B cell (primary cell): Measurements from ENCODE around the gene KCNQ1OT1. TPM values are rescaled to one million over a fixed set of nuclear protein-coding genes. Genes with fewer than 3 reads are reported as not detected.

Experiments used
- ATAC-seq: fragments of 200-7000 bp; cut with Tn5 transposase; one replicate; pipeline ENCODE4 v1.10.0; 2021; ENCODE audit warnings: low read depth, mild to moderate bottlenecking, moderate number of reproducible peaks, moderate library complexity
- CTCF ChIA-PET: fragments of 350-600 bp; sonication (Branson Sonifier 250); formaldehyde crosslinking; loops from one replicate; lab custom pipeline; 2021; ENCODE audit warnings: antibody characterized with exemption, inconsistent platforms; lab: Charles Lee
- POLR2A ChIA-PET: fragments of 350-600 bp; sonication (Branson Sonifier 250); formaldehyde crosslinking; loops from one replicate; lab custom pipeline; 2021; ENCODE audit warnings: antibody characterized with exemption; lab: Charles Lee
- DNase-seq: peaks from one replicate; pipeline ENCODE4 v3.0.0; 2013
- H2AFZ ChIP-seq: 2 replicates; pipeline ENCODE4 v1.6.1; 2012; ENCODE audit warnings: mild to moderate bottlenecking, low read depth, low read length; ENCODE audit not compliant: insufficient read depth, poor library complexity, severe bottlenecking
- H3K27ac ChIP-seq, 2 donors: 1 replicate in 1 of 2; 2 replicates in 1 of 2; pipeline ENCODE4 v1.5.1; 2012 to 2013; ENCODE audit warnings: low read length in 2 of 2, mild to moderate bottlenecking in 2 of 2, moderate library complexity in 1 of 2
- H3K27me3 ChIP-seq, 4 experiments: fragments of 200-600 bp in 1 of 4; sonication (generic) in 1 of 4; replicated peaks in 1 of 4; 1 replicate in 2 of 4; 2 replicates in 2 of 4; pipeline versions ENCODE4 v1.6.1 to v1.7.0; 2013 to 2016; ENCODE audit warnings: low read length in 3 of 4, mild to moderate bottlenecking in 2 of 4, mixed read lengths in 1 of 4, moderate library complexity in 1 of 4; ENCODE audit not compliant: insufficient read depth in 4 of 4, control insufficient read depth in 3 of 4; ENCODE audit errors: control extremely low read depth in 1 of 4
- H3K36me3 ChIP-seq, 2 experiments: replicated peaks in 1 of 2; 1 replicate in 1 of 2; 2 replicates in 1 of 2; pipeline versions ENCODE4 v1.6.1 to v1.7.1; 2013; ENCODE audit warnings: low read length in 1 of 2; ENCODE audit not compliant: insufficient read depth in 2 of 2, control insufficient read depth in 1 of 2; ENCODE audit errors: control extremely low read depth in 1 of 2, extremely low read depth in 1 of 2
- H3K4me1 ChIP-seq, 2 donors: fragments of 200-600 bp in 1 of 2; sonication (generic) in 1 of 2; 1 replicate in 1 of 2; 2 replicates in 1 of 2; pipeline versions ENCODE4 v1.5.1 to v1.6.1; 2013 to 2017; ENCODE audit warnings: low read length in 2 of 2; ENCODE audit not compliant: control insufficient read depth in 2 of 2, insufficient read depth in 2 of 2
- H3K4me2 ChIP-seq: replicated peaks from 2 replicates; pipeline ENCODE3; 2012; ENCODE audit warnings: mild to moderate bottlenecking, low read depth, low read length; ENCODE audit not compliant: poor library complexity, severe bottlenecking
- H3K4me3 ChIP-seq, 5 experiments: fragments of 200-600 bp in 1 of 5; sonication (generic) in 1 of 5; 1 replicate in 3 of 5; 2 replicates in 2 of 5; pipeline versions ENCODE4 v1.5.1 to v1.7.0; 2011 to 2016; ENCODE audit warnings: low read length in 4 of 5, mild to moderate bottlenecking in 4 of 5, low read depth in 2 of 5, control low read depth in 1 of 5, moderate library complexity in 1 of 5; ENCODE audit not compliant: insufficient read depth in 1 of 5; ENCODE audit errors: control extremely low read depth in 1 of 5, extremely low read depth in 1 of 5
- H3K79me2 ChIP-seq: fragments of 200-600 bp; sonication (generic); one replicate; pipeline ENCODE4 v1.6.0; 2016; ENCODE audit warnings: low read length; ENCODE audit not compliant: control insufficient read depth, insufficient read depth
- H3K9ac ChIP-seq: fragments of 200-600 bp; sonication (generic); 2 replicates; pipeline ENCODE4 v1.6.1; 2017; ENCODE audit warnings: mild to moderate bottlenecking, low read length, moderate library complexity
- H3K9me3 ChIP-seq, 3 donors: one replicate each; pipeline versions ENCODE4 v1.6.1 to v1.7.1; 2013; ENCODE audit warnings: low read length in 2 of 3; ENCODE audit not compliant: control insufficient read depth in 2 of 3, insufficient read depth in 1 of 3; ENCODE audit errors: control extremely low read depth in 1 of 3
- H4K20me1 ChIP-seq: 2 replicates; pipeline ENCODE4 v1.6.0; 2012; ENCODE audit warnings: mild to moderate bottlenecking, low read length; ENCODE audit not compliant: insufficient read depth, control insufficient read depth, poor library complexity, severe bottlenecking
- H3K27ac Mint-ChIP-seq: one replicate; pipeline ENCODE4 v1.8.0; 2021; ENCODE audit warnings: mixed read lengths
- H3K27me3 Mint-ChIP-seq: one replicate; pipeline ENCODE4 v1.8.0; 2021; ENCODE audit warnings: mixed read lengths
- H3K4me1 Mint-ChIP-seq: one replicate; pipeline ENCODE4 v1.8.0; 2021; ENCODE audit warnings: mixed read lengths
- H3K4me3 Mint-ChIP-seq: one replicate; pipeline ENCODE4 v1.8.0; 2021; ENCODE audit warnings: mixed read lengths
- H3K9me3 Mint-ChIP-seq: one replicate; pipeline ENCODE4 v1.8.0; 2022; ENCODE audit warnings: mixed read lengths; ENCODE audit not compliant: insufficient read depth
- CTCF ChIP-seq: fragments of 200-600 bp; IDR thresholded peaks from one replicate; pipeline ENCODE4 v1.8.0; 2022; ENCODE audit warnings: antibody characterized with exemption, mild to moderate bottlenecking
- EZH2 ChIP-seq: IDR thresholded peaks from 2 replicates; pipeline ENCODE4 v1.6.1; 2012; ENCODE audit warnings: borderline replicate concordance, low read depth, mild to moderate bottlenecking, moderate library complexity, low read length; ENCODE audit not compliant: insufficient read depth, poor library complexity, severe bottlenecking
- WGBS: methylation state at CpG from one replicate; pipeline ENCODE4 v1.1.5; 2013; ENCODE audit warnings: missing lambda C conversion rate; ENCODE audit not compliant: insufficient coverage; 5-methylcytosine and 5-hydroxymethylcytosine counted together
- intact Hi-C: fragments of 100-400 bp; cut with micrococcal nuclease; formaldehyde crosslinking; loops from one replicate; pipeline ENCODE4 v1.10.0; 2022
- polyA plus RNA-seq: library from polyadenylated mRNA; depleted of rRNA; stranded (reverse); fragments of >200 nt; gene quantifications from 2 replicates; pipeline ENCODE4 v1.2.3, GENCODE V29; 2012
- total RNA-seq, 2 donors: library from RNA; stranded (reverse); fragments of 120-200 nt in 1 of 2; gene quantifications; 1 replicate in 1 of 2; 2 replicates in 1 of 2; pipeline versions ENCODE4 v1.2.3 to v1.2.4, GENCODE V29; 2013 to 2022

KCNQ1OT1 gene
- total and polyA plus RNA-seq, 2 donors (not counting 1 experiment from before 2014, with no cell fraction given) = 0.03 to 0.89 TPM

- no peak overlapping the region for H3K27ac Mint-ChIP-seq
- intact Hi-C loops = no loop called here
- 96% methylated on average over 10 of the region's 11 CpGs for WGBS
- no peak overlapping the region for H3K4me3 ChIP-seq
- no peak overlapping the region for H3K27ac ChIP-seq
- DNase-seq (no peak), ATAC-seq (no peak)
- no peaks in the 10 kb centered on the region for H3K9me3 Mint-ChIP-seq
- ChIA-PET POLR2A (no interaction called here), CTCF (no interaction called here)
- H3K4me1 Mint-ChIP-seq = peaks cover 11% of the 10 kb centered on the region
- peaks cover 0 to 2% (median 0%) of the 10 kb centered on the region in 4 experiments for H3K27me3 ChIP-seq
- no peak overlapping the region for H3K4me2 ChIP-seq
- no peaks in the 10 kb centered on the region for H3K79me2 ChIP-seq
- H3K9me3 ChIP-seq = peaks cover 2 to 36% (median 6%) of the 10 kb centered on the region in 3 donors
- peaks cover 0 to under 1% of the 10 kb centered on the region in 2 experiments for H3K36me3 ChIP-seq
- no peak overlapping the region for H3K4me3 Mint-ChIP-seq
- no peak for TF ChIP-seq EZH2
- no peak for TF ChIP-seq CTCF
- H3K27me3 Mint-ChIP-seq = no peaks in the 10 kb centered on the region
- no peak overlapping the region for H3K9ac ChIP-seq
- no peak overlapping the region for H2AFZ ChIP-seq
- H3K4me1 ChIP-seq = peaks cover 9 to 13% of the 10 kb centered on the region in 2 donors
- H4K20me1 ChIP-seq = peaks cover 14% of the 10 kb centered on the region
Measured at GRCh38 chr11:2708151-2708581, 8.4 kb upstream of the KCNQ1OT1 start.

GRCh38 chr11:2707736-2708135 lies 7.9 kb upstream of the KCNQ1OT1 start:
- 90% methylated on average over 5 of the region's 7 CpGs for WGBS
- Mint-ChIP-seq H3K4me3 (no peak overlapping the region), H3K27me3 (no peaks in the 10 kb centered on the region), H3K9me3 (no peaks in the 10 kb centered on the region), H3K4me1 (peaks cover 15% of the 10 kb centered on the region), H3K27ac (no peak overlapping the region)
- Histone ChIP-seq H3K9ac (no peak overlapping the region), H3K36me3 (no peaks in the 10 kb centered on the region), H3K4me1 (peaks cover 12 to 17% of the 10 kb centered on the region in 2 donors), H3K4me2 (no peak overlapping the region), H3K4me3 (no peak overlapping the region), H3K9me3 (peaks cover 2 to 36% (median 6%) of the 10 kb centered on the region in 3 donors), H2AFZ (no peak overlapping the region), H4K20me1 (peaks cover 14% of the 10 kb centered on the region), H3K27me3 (no peaks in the 10 kb centered on the region), H3K27ac (no peak overlapping the region), H3K79me2 (no peaks in the 10 kb centered on the region)
- intact Hi-C loops = no loop called here
- CTCF ChIA-PET = no interaction called here
- DNase-seq = no peak
- no peak for ATAC-seq
- no peak for TF ChIP-seq CTCF
- no peak for TF ChIP-seq EZH2
- POLR2A ChIA-PET = no interaction called here
